ENCODE results near the gene ERCC8.

Gene ERCC8

DNA sequence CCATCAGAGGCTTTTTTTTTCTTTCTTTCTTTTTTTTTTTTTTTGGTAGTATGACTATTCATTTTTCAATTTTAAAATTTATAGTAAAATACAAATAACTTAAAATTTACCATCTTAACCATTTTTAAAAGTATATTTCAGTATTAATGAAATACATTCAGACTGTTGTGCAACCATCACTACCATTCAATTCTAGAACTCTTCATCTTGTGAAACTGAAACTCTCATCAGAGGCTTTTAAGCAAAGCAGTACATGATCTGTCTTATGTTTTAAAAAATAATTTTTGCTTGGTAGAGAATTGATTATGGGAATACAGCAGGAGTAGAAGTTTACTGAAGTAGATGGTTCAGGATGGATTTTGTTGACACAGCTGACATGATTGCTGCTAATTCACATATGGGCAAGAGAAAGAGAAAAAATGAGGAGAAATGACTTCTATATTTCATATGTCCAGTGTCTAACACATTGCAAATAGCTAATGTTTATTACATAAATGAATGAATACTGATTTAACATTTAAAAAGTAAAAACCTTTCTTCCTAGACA lies 114.2 kb downstream of the ERCC8 start:
- DNase-seq: no peak

GRCh38 chr5:60829490-60830266 lies 115.2 kb downstream of the ERCC8 start:
- DNase-seq: no peak

DNA sequence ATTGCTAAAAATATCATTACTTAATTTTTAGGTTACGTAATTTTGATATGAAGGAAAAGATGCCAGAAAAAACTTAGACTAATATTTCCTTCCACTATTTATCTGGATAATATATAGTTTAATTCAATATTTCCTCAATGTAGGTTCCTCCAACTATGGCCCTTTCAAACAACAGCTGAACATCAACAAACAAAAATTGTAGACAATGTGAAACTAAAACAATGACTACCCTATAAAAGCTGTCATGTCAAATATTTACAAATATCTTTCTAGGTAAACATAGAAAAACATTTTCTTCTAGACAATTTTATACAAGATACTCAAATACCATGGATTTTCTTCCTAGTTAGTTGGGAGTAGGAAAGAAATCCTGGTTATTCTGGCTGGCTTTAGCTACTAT lies 117.7 kb downstream of the ERCC8 start:
- no peak for DNase-seq

DNA sequence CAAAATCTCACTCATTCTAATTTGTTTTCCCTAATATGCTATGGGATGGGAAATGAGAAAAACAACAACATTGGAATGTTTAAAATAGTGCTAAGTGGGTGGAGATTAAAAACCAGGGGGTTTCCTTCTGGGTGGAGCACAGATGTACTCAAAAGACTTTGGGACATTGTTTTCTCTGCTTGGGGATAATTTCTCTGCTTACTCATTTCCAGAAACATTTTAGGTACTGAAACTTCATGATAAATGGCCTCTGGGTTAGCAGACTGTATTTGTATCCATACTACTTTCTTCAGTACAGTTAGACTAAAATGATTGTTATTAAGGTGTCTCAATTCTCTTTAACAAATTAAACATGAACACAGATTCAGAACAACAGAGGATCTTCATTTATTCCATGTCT lies 118.2 kb downstream of the ERCC8 start:
- no peak for DNase-seq

Data from fibroblast of skin of right quadriceps (primary cell).